Bronchial smooth muscle cell (primary cell): ENCODE results near the gene AKAP10. TPM values are rescaled to one million over a fixed set of nuclear protein-coding genes. Genes with fewer than 3 reads are reported as not detected.

ENCODE experiments used
- total RNA-seq: library from RNA; depleted of rRNA; stranded (reverse); fragments of >200 nt; gene quantifications from 2 replicates; pipeline ENCODE4 v1.2.1, GENCODE V29; 2014

Gene AKAP10
- total RNA-seq: 17.7 and 18.8 TPM in 2 replicates

GRCh38 chr17:19977293-19978208, at the start of gene AKAP10:
TSS of gene AKAP10 (minus strand) at chr17:19977828. CDS start at chr17:19977679, 149 bp downstream.

GRCh38 chr17:20009302-20010098, 31.9 kb upstream of the AKAP10 start, which contains the start of gene SPECC1:
TSS of gene SPECC1 (plus strand) at chr17:20009359. CDS start at chr17:20096652, 87,293 bp downstream.

GRCh38 chr17:19867329-19868078, 110.1 kb downstream of the AKAP10 start, which contains the start of gene ULK2:
TSS of gene ULK2 (minus strand) at chr17:19867936. CDS start at chr17:19867417, 519 bp downstream.

Other genes with a start within 250 kb of the AKAP10 start
- gene ALDH3A1, start 229.5 kb downstream of the AKAP10 start, total RNA-seq: 0.16 and 0.43 TPM in 2 replicates
- gene ULK2, start 109.9 kb downstream of the AKAP10 start, total RNA-seq: 26.6 and 68.1 TPM in 2 replicates
- 0.43 and 1.9 TPM in 2 replicates for gene SPECC1, start 31.5 kb upstream of the AKAP10 start, total RNA-seq